Measurements from ENCODE around the gene AFAP1L2.

AFAP1L2 gene

DNA sequence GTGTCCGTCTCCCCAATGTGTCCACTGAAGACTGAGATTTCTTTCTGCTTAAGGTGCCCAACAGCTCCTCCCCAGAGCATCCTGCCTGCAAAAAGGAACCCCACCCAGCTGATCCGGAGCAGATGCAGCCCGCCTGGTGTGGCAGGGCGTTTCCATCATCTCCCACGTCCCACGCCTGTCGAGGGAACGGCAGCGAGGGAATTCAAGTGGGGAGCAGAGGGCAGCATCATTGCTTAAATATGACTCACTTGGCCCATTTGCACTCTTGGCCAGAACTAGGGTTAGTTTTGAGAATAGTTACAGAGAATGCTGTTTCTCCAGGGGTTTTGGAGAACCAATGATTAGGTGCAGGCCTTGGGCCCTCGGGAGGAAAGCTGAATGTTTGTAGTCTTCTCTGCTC, 144.5 kb downstream of the AFAP1L2 start:
- DNase-seq = no peak

DNA sequence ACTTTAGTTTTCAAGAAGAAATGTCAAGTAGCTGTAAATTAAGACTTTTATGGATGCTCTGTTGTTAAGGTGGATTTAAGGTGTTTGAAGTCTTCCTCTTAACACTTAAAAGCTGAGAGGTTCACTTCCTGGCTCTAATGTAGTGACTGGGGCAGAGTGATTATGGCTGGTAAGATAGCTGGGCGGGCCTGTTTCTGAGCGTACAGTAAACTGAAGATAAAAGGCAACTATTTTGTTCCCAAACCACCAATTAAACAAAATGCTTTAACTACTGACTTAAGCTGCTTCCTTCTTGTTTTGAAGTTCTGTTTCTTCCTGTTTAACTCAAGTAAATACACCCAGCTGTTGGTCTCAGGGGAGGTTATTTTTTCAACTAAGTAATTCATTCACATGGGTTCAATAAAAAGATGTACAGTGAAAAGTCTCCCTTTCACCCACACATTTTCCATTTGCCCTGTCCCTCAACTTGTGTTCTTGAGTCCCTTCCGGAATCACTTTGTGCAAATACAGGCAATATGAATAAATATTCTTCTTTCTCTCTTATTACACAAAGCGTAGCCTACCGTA, 145.9 kb downstream of the AFAP1L2 start:
- no peak for DNase-seq

DNA sequence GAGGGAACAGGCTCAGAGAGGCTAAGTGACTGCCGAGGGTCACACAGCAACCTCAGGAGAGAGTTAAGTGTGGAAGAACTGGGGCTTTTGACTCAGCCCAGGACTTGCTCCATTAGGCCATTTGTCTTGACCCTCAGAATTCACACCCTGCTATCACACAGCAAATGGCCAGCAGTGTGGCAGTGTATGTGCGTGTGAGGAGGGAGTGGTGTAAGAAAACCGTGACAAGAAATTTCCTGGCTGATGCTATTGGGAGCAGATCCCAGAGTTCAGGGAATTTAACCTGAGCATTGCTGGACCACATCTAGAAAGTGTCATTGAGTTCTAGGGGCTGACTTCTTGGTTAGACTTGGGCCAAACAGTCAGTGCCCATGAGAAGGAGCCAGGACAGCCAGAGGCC, 146.8 kb downstream of the AFAP1L2 start:
- DNase-seq = no peak

DNA sequence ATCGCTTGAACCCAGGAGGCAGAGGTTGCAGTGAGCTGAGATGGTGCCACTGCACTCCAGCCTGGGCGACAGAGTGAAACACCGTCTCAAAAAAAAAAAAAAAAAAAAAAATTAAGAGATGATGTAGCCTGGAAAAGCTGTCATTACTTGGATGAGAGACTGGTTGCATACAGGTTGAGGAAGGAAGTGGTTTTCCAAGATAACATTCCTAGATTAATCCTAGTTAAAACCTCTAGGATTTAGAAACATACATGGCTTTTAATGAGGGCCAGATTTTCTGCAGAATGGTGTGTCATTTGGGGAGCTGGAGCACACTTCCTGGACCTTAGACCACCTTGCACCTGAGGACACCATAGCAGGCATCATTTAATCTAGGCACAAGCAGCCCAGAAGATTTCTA, 147.5 kb downstream of the AFAP1L2 start:
- no peak for DNase-seq

DNA sequence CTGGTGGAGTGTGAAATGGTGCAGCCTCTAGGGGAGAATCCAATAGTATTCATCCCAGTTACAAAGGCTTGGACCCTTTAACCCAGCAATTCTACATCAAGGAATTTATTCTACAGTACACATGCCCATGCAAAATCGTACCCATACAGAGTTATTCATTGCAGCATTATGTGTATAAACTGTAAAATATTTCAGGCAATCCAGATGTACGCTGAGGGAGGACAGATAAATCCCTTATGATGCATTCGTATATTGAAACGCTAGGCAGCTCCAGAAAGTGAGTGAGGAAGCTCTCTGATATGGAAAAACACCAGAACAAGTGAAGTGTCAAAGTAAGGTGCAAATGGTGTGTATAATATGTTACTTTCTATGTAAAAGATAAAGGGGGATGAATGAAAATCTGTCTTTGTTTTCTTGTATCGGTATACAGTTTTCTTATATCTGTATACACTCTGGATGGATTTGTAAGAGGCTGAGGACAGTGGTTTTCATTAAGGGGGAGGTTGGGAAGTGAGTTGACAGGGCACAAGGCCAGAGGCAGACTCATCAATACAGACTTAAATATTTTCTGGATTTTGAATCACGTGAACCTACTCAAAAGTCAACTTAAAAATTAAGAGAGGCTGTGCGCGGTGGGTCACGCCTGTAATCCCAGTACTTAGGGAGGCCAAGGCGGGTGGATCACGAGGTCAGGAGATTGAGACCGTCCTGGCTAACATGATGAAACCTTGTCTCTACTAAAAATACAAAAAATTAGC, 148.1 kb downstream of the AFAP1L2 start:
- DNase-seq = no peak

DNA sequence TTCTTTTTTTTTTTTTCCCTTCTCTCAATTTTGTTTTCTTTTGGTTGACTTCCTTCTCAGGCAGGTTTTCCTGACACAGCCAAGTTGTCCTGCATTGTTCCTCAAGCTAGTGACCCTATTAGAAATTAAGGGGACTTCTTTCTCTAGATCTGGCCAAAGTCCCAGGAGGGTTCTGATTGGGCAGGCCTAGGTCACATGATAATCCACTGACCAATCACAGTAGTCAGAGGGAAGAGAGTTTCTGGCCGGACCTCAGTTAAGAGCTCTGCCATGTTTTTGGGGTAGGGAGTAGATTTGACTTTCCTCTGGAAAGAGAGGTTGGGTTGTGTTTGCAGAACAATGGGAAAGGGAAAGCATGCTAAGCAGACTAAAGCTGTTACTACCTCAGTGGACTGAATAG, 149.1 kb downstream of the AFAP1L2 start:
- DNase-seq = no peak

DNA sequence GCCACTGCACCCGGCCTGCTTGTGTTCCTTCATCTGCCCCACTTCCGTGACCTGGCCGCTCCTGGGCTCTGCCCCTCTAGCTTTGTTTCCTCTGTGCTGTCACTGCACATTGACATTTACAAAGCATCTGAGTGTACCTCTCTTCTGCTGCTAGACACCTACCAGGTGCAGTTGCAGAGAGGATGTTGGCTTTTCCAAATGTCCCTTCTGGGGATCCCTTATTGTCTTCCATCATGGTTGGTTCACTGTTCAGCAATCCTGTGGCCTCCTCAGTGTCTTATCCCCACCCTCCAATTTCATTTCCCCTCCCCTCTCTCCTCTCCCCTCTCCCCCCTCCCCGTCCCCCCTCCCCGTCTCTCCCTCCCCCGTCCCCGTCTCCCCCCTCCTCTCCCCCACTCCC, 151.4 kb downstream of the AFAP1L2 start:
- no peak for DNase-seq

DNA sequence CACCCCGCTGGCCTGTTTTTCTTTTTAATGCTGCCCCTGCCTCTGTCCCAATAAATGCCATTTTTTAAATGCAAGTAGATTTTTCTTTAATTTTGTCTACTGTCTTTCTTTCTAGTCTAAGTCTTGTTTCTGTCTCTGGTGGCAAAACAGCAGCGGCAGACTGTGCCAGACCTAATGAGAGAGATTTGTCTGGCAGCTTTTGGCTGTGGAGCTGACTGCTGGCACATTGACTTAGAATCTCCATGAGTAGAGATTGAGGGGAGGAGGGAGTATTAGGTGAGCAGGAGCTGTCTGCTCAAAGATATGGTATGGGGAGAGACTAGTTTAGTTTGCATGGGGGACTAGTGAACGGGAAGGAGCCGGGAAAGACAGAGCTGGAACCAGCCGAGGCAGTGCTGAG, 152.2 kb downstream of the AFAP1L2 start:
- DNase-seq = no peak

DNA sequence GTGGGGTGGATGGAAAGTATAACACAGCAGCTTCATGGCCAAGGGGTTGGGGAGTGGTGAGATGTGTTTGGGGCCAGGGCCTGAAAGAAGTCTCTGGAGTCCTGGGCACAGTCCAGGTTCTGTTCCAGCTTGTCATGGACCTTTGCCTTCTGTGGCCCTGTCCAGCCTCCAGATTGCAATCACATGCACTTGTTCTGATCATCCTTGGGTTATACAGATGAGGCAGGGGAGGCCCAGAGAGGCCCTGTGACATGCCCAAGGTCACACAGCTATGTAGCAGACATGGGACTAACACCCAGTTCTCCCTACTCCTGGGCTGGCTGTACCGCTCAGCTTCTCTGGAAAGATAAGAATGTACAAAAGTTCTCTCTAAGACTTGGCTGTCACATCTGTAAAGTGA, 153.6 kb downstream of the AFAP1L2 start:
- no peak for DNase-seq

DNA sequence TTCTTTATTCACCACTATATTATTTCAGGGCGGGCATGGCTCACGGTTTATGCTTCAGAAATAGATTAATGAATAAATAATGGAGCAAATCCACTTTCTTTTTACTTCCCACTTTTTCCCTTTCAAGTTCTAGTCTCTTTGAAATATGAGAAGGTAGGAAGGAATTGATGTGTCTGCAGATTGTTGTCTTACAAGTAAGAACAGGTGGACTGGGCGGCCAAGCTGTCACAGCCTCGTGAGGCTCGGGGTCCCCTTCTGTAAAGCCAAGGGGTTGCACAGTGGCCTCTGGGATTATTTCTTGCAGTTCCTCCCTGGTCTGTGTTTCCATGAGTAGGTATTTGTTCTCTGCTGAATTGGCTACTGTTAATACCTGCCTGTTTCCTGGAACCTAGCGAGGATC, 154.1 kb downstream of the AFAP1L2 start:
- no peak for DNase-seq

DNA sequence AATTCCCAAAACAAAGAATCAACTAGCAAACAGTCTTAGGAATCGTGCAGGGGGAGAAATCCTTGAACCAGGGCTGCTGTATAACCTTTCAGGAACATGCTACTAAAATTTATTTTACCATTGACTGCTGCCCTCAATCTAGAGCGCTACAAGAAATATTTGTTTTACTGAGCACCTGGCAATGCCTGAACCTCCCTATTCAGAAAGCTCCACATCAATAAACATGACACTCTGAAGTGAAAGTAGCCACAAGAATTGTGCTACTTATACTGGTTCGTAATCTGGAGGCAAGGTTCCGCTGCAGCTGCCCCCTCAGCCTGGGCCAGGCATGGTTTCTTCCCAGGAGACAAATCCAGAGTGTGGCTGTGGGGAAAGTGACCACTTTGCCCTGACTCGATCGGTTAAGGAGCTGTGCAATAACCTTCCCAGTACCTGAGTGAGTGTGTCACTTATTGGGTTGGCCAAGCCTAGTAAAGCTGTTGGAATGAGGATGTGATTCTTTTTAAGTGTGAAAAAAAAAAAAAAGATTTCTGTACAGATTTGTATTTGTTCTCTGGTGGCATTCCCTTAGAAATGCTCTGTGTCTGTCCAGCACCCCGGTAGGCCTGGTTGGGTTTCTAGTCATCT, 157.5 kb downstream of the AFAP1L2 start:
- no peak for DNase-seq

DNA sequence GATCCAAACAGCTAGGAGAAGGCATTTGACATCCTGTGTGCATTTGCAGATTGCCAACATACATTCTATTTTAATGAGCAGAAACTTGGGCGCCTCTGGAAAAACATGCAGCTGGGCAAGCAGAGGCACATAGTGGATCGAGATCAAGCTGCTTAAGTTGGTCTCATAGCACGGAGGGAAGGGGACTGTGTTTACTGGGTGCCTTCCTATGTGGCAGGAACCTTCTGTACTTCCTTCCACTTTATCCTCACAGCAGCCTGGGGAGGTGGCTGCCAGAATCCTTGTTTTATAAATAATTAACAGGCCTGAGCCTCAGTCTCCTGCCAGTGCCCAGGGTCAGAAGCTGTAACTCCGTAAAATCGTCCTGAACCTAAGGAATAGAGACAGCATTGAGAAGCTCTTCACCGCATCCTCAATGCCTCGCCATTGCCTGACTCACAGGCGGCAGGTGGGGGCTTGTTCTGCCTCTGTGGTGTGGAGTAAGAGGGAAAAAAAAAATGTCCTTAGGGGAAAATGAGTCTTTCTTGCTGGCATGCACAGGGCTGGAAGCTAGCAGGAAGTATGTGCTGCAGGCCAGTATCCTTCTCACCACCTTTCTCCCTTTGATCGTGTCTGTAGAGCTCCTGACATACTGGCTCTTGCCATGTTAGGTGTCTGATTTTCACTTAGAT, 159.0 kb downstream of the AFAP1L2 start:
- no peak for DNase-seq

Data from stimulated activated CD4-positive, alpha-beta T cell treated with anti-CD3 and anti-CD28 coated beads, Interleukin-4, amount 100 ng/mL, for 24 hours (primary cell).